Left lung (tissue), 10 donors: ENCODE measurements around the gene PSENEN. TPM values are rescaled to one million over a fixed set of nuclear protein-coding genes. Genes with fewer than 3 reads are reported as not detected.

ENCODE experiments used
- ATAC-seq: fragments of 200-7000 bp; cut with Tn5 transposase; one replicate; pipeline ENCODE4 v1.9.1; 2020; ENCODE audit warnings: moderate library complexity
- DNase-seq, 4 donors: peaks; one replicate each; pipeline ENCODE4 v3.0.0-alpha.2; 2013 to 2020
- H3K27ac ChIP-seq, 2 donors: fragments of 200-600 bp; sonication (generic) in 1 of 2; one replicate each; pipeline versions ENCODE4 v1.5.0 to v1.8.0; 2020 to 2021
- H3K27me3 ChIP-seq, 2 donors: fragments of 200-600 bp; sonication (generic) in 1 of 2; one replicate each; pipeline versions ENCODE4 v1.5.0 to v1.8.0; 2020 to 2021
- H3K36me3 ChIP-seq, 2 donors: fragments of 200-600 bp; sonication (generic) in 1 of 2; one replicate each; pipeline versions ENCODE4 v1.5.0 to v1.8.0; 2020 to 2021
- H3K4me1 ChIP-seq, 2 donors: fragments of 200-600 bp; one replicate each; pipeline ENCODE4 v1.8.0; 2021
- H3K4me3 ChIP-seq, 2 donors: fragments of 200-600 bp; sonication (generic) in 1 of 2; one replicate each; pipeline versions ENCODE4 v1.5.0 to v1.8.0; 2020 to 2021; ENCODE audit warnings: mild to moderate bottlenecking in 1 of 2
- H3K9me3 ChIP-seq, 2 donors: fragments of 200-600 bp; sonication (generic) in 1 of 2; one replicate each; pipeline versions ENCODE4 v1.5.0 to v1.8.0; 2020 to 2021
- intact Hi-C, 2 donors: fragments of 100-400 bp; cut with DNase I; formaldehyde crosslinking; loops; one replicate each; pipeline versions ENCODE4 v1.11.2 to v1.14.2; 2022
- polyA plus RNA-seq, 6 donors: library from polyadenylated mRNA; unstranded; fragments of 120-200 nt; gene quantifications; one replicate each; pipeline ENCODE4 v1.2.1, GENCODE V29; 2013; ENCODE audit not compliant: insufficient read length in 6 of 6
- total RNA-seq, 2 donors: library from RNA; stranded (reverse); fragmentation: NEBNext Ultra II Directional; extraction: Animal tissue kit (Norgen Biotek cat#: 25700); gene quantifications; one replicate each; pipeline ENCODE4 v1.2.1, GENCODE V29; 2021
- TF ChIP-seq, protein P1 (sequence below), 2 donors: fragments of 200-600 bp; sonication (generic) in 1 of 2; IDR thresholded peaks; one replicate each; pipeline versions ENCODE4 v1.5.0 to v1.8.0; 2021; ENCODE audit warnings: antibody characterized with exemption in 2 of 2
- donor health status: DM: no; HTN: yes; CAD: no.
- donor health status: DM: no; HTN: no; CAD: no.

PSENEN gene
- total and polyA plus RNA-seq, 8 donors = 39.6 to 90.3 (median 50.6) TPM

DNA sequence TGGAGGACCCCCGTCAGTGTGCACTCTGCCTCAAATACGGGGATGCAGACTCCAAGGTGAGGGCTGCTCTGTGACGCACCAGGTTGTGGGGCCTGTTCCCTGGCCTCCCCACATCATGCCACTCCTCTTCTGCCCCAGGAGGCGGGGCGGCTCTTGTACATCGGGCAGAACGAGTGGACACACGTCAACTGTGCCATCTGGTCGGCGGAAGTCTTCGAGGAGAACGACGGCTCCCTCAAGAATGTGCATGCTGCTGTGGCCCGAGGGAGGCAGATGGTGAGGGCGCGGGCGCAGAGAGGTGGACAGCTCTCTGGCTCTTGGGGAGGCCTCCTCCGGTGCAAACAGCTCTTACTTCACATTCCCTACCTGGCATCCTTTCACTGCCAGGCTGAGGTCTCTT lies 16.4 kb upstream of the PSENEN start:
- H3K4me1 ChIP-seq = no peaks in the 10 kb centered on the region
- DNase-seq (no peak), ATAC-seq (no peak)
- no peak overlapping the region for H3K4me3 ChIP-seq
- TF ChIP-seq, protein P1, sequence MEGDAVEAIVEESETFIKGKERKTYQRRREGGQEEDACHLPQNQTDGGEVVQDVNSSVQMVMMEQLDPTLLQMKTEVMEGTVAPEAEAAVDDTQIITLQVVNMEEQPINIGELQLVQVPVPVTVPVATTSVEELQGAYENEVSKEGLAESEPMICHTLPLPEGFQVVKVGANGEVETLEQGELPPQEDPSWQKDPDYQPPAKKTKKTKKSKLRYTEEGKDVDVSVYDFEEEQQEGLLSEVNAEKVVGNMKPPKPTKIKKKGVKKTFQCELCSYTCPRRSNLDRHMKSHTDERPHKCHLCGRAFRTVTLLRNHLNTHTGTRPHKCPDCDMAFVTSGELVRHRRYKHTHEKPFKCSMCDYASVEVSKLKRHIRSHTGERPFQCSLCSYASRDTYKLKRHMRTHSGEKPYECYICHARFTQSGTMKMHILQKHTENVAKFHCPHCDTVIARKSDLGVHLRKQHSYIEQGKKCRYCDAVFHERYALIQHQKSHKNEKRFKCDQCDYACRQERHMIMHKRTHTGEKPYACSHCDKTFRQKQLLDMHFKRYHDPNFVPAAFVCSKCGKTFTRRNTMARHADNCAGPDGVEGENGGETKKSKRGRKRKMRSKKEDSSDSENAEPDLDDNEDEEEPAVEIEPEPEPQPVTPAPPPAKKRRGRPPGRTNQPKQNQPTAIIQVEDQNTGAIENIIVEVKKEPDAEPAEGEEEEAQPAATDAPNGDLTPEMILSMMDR (IDR thresholded peaks at IDR 0.05) = no peak
- H3K36me3 ChIP-seq = peaks cover 0 to 100% of the 10 kb centered on the region in 2 donors
- H3K27me3 ChIP-seq = no peaks in the 10 kb centered on the region
- no peaks in the 10 kb centered on the region for H3K9me3 ChIP-seq
- H3K27ac ChIP-seq = no peak overlapping the region
- intact Hi-C loops = no loop called here

DNA sequence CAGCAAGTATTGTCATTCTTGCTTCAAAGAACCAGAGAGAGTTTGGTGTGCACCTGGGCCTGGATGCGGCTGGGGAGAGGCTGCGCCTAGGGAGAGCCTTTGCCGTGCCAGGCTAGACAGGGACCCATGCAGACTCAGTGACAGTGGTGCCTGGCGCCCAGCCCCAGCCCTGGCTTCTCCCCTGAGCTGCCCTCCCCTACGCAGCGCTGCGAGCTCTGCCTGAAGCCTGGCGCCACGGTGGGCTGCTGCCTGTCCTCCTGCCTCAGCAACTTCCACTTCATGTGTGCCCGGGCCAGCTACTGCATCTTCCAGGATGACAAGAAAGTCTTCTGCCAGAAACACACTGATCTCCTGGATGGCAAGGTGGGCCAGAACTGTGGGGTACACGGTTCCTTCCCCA lies 15.7 kb upstream of the PSENEN start:
- TF ChIP-seq, protein P1 (IDR thresholded peaks at IDR 0.05) = no peak
- intact Hi-C loops = no loop called here

DNA sequence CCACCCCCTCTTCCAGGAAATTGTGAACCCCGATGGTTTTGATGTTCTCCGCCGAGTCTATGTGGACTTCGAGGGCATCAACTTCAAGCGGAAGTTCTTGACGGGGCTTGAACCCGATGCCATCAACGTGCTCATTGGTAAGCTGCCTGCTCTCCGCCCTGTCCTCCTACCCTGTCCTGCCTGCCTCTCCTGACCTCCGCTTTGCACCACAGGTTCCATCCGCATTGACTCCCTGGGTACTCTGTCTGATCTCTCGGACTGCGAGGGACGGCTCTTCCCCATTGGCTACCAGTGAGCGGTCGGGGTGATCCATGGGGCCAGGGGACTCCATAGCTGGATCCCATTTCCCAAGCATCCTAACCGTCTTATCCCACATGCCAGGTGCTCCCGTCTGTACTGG lies 15.1 kb upstream of the PSENEN start:
- Histone ChIP-seq H3K9me3 (no peaks in the 10 kb centered on the region), H3K36me3 (peaks cover 0 to 100% of the 10 kb centered on the region in 2 donors), H3K27me3 (no peaks in the 10 kb centered on the region), H3K27ac (no peak overlapping the region), H3K4me1 (no peaks in the 10 kb centered on the region), H3K4me3 (no peak overlapping the region)
- DNase-seq (no peak), ATAC-seq (no peak)
- TF ChIP-seq, protein P1 (IDR thresholded peaks at IDR 0.05) = no peak
- intact Hi-C loops = no loop called here

More for the DNA sequence above, 15.7 kb upstream of the PSENEN start:
- Histone ChIP-seq H3K4me1 (no peaks in the 10 kb centered on the region), H3K27ac (no peak overlapping the region), H3K36me3 (peaks cover 0 to 100% of the 10 kb centered on the region in 2 donors), H3K9me3 (no peaks in the 10 kb centered on the region), H3K27me3 (no peaks in the 10 kb centered on the region), H3K4me3 (no peak overlapping the region)
- no peak for DNase-seq
- ATAC-seq = no peak

DNA sequence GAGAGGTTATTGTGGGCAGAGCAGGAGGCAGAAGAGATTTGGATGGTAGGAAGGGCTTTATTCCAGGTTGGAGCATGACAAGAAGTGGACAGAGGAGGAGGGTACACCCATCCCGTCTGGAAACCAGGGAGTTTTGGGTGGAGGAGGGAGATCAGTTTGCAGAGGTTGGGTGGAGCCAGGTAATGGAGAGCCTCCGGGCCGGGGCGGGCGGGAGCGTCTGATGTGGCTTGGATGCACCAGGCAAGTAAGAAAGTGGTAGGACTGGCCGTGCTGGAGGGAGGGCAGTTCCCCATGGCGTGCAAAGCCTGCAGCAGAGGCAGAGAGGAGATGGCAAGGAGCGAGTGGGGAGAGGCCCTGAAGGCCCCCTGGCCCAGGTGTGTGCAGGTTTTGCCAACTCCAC lies 14.1 kb upstream of the PSENEN start:
- TF ChIP-seq, protein P1 (IDR thresholded peaks at IDR 0.05) = no peak
- ATAC-seq (no peak), DNase-seq (no peak)
- H3K27me3 ChIP-seq = no peaks in the 10 kb centered on the region
- no peaks in the 10 kb centered on the region for H3K4me1 ChIP-seq
- intact Hi-C loops = no loop called here
- H3K4me3 ChIP-seq = no peak overlapping the region
- H3K36me3 ChIP-seq = peaks cover 0 to 100% of the 10 kb centered on the region in 2 donors
- H3K9me3 ChIP-seq = no peaks in the 10 kb centered on the region
- no peak overlapping the region for H3K27ac ChIP-seq

DNA sequence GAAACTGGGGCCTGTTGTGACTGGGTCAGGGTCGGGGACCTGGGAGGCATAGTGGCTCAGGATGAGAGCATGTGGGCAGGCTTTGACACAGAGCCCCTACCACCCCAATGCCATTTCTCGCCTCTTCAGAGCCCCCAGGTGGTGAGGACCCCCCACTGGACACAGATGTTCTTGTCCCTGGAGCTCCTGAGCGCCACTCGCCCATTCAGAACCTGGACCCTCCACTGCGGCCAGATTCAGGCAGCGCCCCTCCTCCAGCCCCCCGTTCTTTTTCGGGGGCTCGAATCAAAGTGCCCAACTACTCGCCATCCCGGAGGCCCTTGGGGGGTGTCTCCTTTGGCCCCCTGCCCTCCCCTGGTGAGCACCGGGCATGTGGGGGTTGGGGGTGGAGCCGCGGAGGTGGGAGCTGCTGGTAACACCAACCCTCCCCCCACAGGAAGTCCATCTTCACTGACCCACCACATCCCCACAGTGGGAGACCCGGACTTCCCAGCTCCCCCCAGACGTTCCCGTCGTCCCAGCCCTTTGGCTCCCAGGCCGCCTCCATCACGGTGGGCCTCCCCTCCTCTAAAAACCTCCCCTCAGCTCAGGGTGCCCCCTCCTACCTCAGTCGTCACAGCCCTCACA lies 13.6 kb upstream of the PSENEN start:
- DNase-seq (no peak), ATAC-seq (no peak)
- H3K36me3 ChIP-seq = peaks cover 0 to 100% of the 10 kb centered on the region in 2 donors
- H3K4me1 ChIP-seq = no peaks in the 10 kb centered on the region
- TF ChIP-seq, protein P1 (IDR thresholded peaks at IDR 0.05) = no peak
- H3K27ac ChIP-seq = no peak overlapping the region
- no peaks in the 10 kb centered on the region for H3K9me3 ChIP-seq
- H3K27me3 ChIP-seq = no peaks in the 10 kb centered on the region
- intact Hi-C loops = no loop called here
- H3K4me3 ChIP-seq = no peak overlapping the region
